Testis (tissue), 3 donors: ENCODE data around the gene ANAPC2. TPM values are rescaled to one million over a fixed set of nuclear protein-coding genes. Genes with fewer than 3 reads are reported as not detected.

Experiments
- DNase-seq: peaks from one replicate; pipeline ENCODE4 v3.0.0-alpha.2; 2019
- H3K27ac ChIP-seq, 2 donors: fragments of 200-600 bp; sonication (generic); one replicate each; pipeline ENCODE4 v1.5.1; 2019
- H3K27me3 ChIP-seq: fragments of 200-600 bp; sonication (generic); one replicate; pipeline ENCODE4 v1.5.1; 2019
- H3K36me3 ChIP-seq: fragments of 200-600 bp; sonication (generic); one replicate; pipeline ENCODE4 v1.5.1; 2017; ENCODE audit warnings: low read depth; ENCODE audit errors: missing control alignments
- H3K4me1 ChIP-seq: fragments of 200-600 bp; sonication (generic); one replicate; pipeline ENCODE4 v1.5.1; 2019
- H3K4me3 ChIP-seq, 2 donors: fragments of 200-600 bp; sonication (generic); one replicate each; pipeline ENCODE4 v1.5.1; 2017 to 2019
- H3K9me3 ChIP-seq: fragments of 200-600 bp; sonication (generic); one replicate; pipeline ENCODE4 v1.5.1; 2017
- POLR2A ChIP-seq: fragments of 450-650 bp; IDR thresholded peaks from one replicate; pipeline ENCODE4 v1.6.1; 2017; ENCODE audit warnings: antibody characterized with exemption, mild to moderate bottlenecking, moderate library complexity
- WGBS, 2 donors: methylation state at CpG; one replicate each; pipeline ENCODE4 v1.1.5; 2018; 5-methylcytosine and 5-hydroxymethylcytosine counted together
- intact Hi-C: fragments of 100-400 bp; cut with DNase I; formaldehyde crosslinking; loops from one replicate; pipeline ENCODE4 v1.15.1; 2023; ENCODE audit warnings: low total_unique reads
- polyA plus RNA-seq: library from polyadenylated mRNA; stranded (reverse); fragments of 350-450 nt; fragmentation: Illumina TruSeq; extraction: RNeasy Lipid Tissue Mini Kit (QIAGEN cat#74804); gene quantifications from one replicate; pipeline ENCODE4 v1.2.3, GENCODE V29; 2014; ENCODE audit warnings: low read depth, low replicate concordance; ENCODE audit not compliant: insufficient read depth
- total RNA-seq, 2 donors: library from RNA; depleted of rRNA; stranded (reverse); fragments of >200 nt; gene quantifications; one replicate each; pipeline ENCODE4 v1.2.3, GENCODE V29; 2016
- TF ChIP-seq, protein P1 (sequence below), 3 experiments: fragments of 450-650 bp in 2 of 3; fragments of 200-600 bp in 1 of 3; sonication (generic) in 1 of 3; IDR thresholded peaks; one replicate each; pipeline ENCODE4 v1.5.1; 2016 to 2019; ENCODE audit warnings: antibody characterized with exemption in 3 of 3, mild to moderate bottlenecking in 2 of 3, moderate library complexity in 1 of 3

The ANAPC2 gene
- total and polyA plus RNA-seq, 3 donors from 2014 or later = 80.6 to 98.5 (median 91.0) TPM

DNA sequence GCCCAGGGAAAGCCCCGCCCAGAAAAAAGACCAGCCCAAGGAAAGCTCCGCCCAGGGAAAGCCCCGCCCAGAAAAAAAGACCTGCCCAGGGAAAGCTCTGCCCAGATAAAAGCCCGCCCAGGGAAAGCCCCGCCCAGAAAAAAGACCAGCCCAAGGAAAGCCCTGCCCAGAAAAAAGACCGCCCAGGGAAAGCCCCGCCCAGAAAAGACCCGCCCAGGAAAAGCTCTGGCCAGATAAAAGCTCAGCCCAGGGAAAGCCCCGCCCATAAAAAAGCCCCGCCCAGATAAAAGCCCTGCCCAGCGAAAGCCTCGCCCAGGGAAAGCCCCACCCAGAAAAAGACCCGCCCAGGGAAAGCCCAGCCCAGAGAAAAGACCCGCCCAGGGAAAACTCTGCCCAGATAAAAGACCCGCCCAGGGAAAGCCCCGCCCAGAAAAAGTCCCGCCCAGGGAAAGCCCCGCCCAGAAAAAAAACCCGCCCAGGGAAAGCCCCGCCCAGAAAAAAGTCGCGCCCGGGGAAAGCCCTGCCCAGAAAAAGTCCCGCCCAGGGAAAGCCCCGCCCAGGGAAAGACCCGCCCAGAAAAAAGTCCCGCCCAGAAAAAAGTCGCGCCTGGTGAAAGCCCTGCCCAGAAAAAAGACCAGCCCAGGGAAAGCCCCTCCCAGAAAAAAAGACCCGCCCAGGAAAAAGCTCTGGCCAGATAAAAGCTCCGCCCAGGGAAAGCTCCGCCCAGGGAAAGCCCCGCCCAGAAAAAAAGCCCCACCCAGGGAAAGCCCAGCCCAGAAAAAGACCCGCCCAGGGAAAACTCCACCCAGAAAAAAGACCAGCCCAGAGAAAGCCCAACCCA is 37.5 kb downstream of the ANAPC2 start:
- no peaks in the 10 kb centered on the region for H3K4me1 ChIP-seq
- WGBS, 2 donors = 19 to 29% methylated on average over 32 to 34 of the region's 34 CpGs
- no peaks in the 10 kb centered on the region for H3K9me3 ChIP-seq
- intact Hi-C loops = no loop called here
- H3K4me3 ChIP-seq = peak overlapping the region in 1 of 2 donors; percentile 10
- no peaks in the 10 kb centered on the region for H3K36me3 ChIP-seq
- H3K27me3 ChIP-seq = no peaks in the 10 kb centered on the region
- H3K27ac ChIP-seq = no peak overlapping the region
- no peak for TF ChIP-seq POLR2A
- TF ChIP-seq, protein P1, sequence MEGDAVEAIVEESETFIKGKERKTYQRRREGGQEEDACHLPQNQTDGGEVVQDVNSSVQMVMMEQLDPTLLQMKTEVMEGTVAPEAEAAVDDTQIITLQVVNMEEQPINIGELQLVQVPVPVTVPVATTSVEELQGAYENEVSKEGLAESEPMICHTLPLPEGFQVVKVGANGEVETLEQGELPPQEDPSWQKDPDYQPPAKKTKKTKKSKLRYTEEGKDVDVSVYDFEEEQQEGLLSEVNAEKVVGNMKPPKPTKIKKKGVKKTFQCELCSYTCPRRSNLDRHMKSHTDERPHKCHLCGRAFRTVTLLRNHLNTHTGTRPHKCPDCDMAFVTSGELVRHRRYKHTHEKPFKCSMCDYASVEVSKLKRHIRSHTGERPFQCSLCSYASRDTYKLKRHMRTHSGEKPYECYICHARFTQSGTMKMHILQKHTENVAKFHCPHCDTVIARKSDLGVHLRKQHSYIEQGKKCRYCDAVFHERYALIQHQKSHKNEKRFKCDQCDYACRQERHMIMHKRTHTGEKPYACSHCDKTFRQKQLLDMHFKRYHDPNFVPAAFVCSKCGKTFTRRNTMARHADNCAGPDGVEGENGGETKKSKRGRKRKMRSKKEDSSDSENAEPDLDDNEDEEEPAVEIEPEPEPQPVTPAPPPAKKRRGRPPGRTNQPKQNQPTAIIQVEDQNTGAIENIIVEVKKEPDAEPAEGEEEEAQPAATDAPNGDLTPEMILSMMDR (IDR thresholded peaks at IDR 0.05) = no peak
- peak; percentile 77 for DNase-seq

DNA sequence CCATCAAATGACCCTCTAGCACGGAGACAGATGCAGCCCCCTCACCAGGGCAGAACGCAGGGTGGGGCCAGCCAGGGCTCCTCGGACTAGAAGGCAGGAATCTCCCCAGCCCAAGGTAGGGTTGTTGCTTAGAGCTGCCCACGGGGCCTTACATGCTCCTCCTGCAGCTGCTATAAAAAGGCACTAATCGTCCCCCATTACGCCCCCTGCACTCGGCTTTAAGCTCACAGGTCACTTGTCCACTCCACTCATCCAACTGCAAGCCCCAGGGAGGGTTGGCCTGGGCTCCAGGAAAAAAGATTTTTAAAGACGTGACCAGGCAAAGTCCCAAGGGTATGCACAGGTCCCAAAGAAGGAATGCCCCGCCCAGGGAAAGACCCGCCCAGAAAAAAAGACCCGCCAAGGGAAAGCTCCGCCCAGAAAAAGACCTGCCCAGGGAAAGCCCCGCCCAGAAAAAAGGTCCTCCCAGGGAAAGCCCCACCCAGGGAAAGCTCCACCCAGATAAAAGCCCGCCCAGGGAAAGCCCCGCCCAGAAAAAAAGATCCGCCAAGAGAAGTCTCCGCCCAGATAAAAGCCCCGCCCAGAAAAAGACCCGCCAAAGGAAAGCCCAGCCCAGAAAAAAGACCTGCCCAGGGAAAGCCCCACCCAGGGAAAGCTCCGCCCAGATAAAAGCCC is 38.3 kb downstream of the ANAPC2 start:
- H3K27ac ChIP-seq = no peak overlapping the region
- H3K36me3 ChIP-seq = no peaks in the 10 kb centered on the region
- H3K27me3 ChIP-seq = no peaks in the 10 kb centered on the region
- DNase-seq = no peak
- peak overlapping the region in 1 of 2 donors; percentile 10 for H3K4me3 ChIP-seq
- TF ChIP-seq, protein P1 (IDR thresholded peaks at IDR 0.05) = no peak
- TF ChIP-seq POLR2A = no peak
- intact Hi-C loops = no loop called here
- 42 to 43% methylated on average over 19 to 20 of the region's 20 CpGs for WGBS, 2 donors
- H3K4me1 ChIP-seq = no peaks in the 10 kb centered on the region
- no peaks in the 10 kb centered on the region for H3K9me3 ChIP-seq

DNA sequence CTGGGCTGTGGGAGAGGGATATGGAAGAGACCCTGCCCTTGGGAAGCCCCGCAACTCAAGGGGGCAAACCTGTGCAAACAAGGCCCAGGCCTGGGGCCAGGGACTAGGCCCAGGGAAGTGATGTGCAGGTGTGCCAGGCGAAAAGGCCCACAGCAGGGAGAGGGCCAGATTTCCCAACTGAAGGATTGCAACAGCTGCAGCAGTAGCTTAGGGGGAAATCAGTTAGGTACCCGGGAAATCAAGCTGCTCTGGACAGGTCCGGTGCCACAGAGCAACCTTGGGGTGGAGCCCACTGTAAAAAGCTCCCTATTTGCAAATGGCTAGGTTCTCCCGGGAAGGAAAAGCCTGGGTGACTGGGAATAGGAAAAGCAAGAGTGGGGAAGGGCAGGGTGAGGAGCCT is 39.0 kb downstream of the ANAPC2 start:
- Histone ChIP-seq H3K27ac (no peak overlapping the region), H3K27me3 (no peaks in the 10 kb centered on the region), H3K4me1 (no peaks in the 10 kb centered on the region), H3K36me3 (no peaks in the 10 kb centered on the region), H3K9me3 (no peaks in the 10 kb centered on the region), H3K4me3 (no peak overlapping the region)
- DNase-seq = no peak
- 78% methylated on average over 5 of the region's 5 CpGs for WGBS, 2 donors
- TF ChIP-seq, protein P1 (IDR thresholded peaks at IDR 0.05) = no peak
- intact Hi-C loops = no loop called here

DNA sequence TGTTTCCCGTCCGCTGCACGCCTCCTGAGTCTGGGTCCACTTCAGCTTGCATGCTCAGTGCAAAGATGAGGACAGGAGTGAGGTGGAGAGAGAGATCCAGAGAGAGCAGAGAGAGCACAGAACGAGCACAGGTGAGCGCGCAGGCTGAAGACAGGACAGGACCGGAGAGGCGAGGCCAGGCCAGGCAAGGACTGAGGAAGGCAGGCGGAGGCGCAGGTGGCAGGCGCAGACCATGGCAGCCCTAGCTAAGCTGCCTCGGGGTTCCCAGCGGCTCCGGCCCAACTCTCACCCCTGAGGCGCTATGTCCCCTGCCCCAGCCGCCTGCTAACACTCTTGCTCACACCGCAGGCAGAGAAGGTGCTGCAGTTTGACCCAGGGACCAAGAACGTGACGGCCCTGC is 39.7 kb downstream of the ANAPC2 start:
- Histone ChIP-seq H3K36me3 (no peaks in the 10 kb centered on the region), H3K4me1 (no peaks in the 10 kb centered on the region), H3K27me3 (no peaks in the 10 kb centered on the region), H3K4me3 (no peak overlapping the region), H3K27ac (no peak overlapping the region), H3K9me3 (no peaks in the 10 kb centered on the region)
- intact Hi-C loops = no loop called here
- TF ChIP-seq POLR2A = no peak
- TF ChIP-seq, protein P1 (IDR thresholded peaks at IDR 0.05) = no peak
- WGBS, 2 donors = 86 to 88% methylated on average over 19 of the region's 19 CpGs
- DNase-seq = no peak
